ENCODE data around the gene XXYLT1.
A peak's percentile ranks its signal among the peaks of the same experiment; 100 is the strongest.

The XXYLT1 gene

GRCh38 chr3:195271410-195272243 is 668 bp upstream of the XXYLT1 start:
- peaks cover 20% of the 10 kb centered on the region for H3K4me1 Mint-ChIP-seq (ENCODE audit: low read depth)
- no peaks in the 10 kb centered on the region for H3K27me3 Mint-ChIP-seq (ENCODE audit: low read depth)
- peak overlapping the region; percentile 79 for H3K27ac Mint-ChIP-seq
- peak overlapping the region; percentile 85 for H3K4me3 Mint-ChIP-seq
- no peaks in the 10 kb centered on the region for H3K9me3 Mint-ChIP-seq
- H3K36me3 Mint-ChIP-seq (ENCODE audit: low read depth), result no peaks in the 10 kb centered on the region

- Mint-ChIP-seq H3K9me3 (no peaks in the 10 kb centered on the region), H3K4me3 (peak overlapping the region; percentile 87), H3K27ac (peak overlapping the region; percentile 29), H3K4me1 (ENCODE audit: low read depth) (peaks cover 20% of the 10 kb centered on the region), H3K36me3 (ENCODE audit: low read depth) (no peaks in the 10 kb centered on the region), H3K27me3 (ENCODE audit: low read depth) (no peaks in the 10 kb centered on the region)
Measured at GRCh38 chr3:195270079-195270816, 711 bp downstream of the XXYLT1 start.

- H3K4me1 Mint-ChIP-seq (ENCODE audit: low read depth), result peaks cover 22% of the 10 kb centered on the region
- H3K27me3 Mint-ChIP-seq (ENCODE audit: low read depth), result no peaks in the 10 kb centered on the region
- H3K36me3 Mint-ChIP-seq (ENCODE audit: low read depth), result no peaks in the 10 kb centered on the region
- peak overlapping the region; percentile 17 for H3K27ac Mint-ChIP-seq
- peak overlapping the region; percentile 87 for H3K4me3 Mint-ChIP-seq
- H3K9me3 Mint-ChIP-seq, result no peaks in the 10 kb centered on the region
Measured at GRCh38 chr3:195269375-195270078, 1.4 kb downstream of the XXYLT1 start.

GRCh38 chr3:195268576-195269309 is 2.2 kb downstream of the XXYLT1 start:
- Mint-ChIP-seq H3K4me1 (ENCODE audit: low read depth) (peaks cover 25% of the 10 kb centered on the region), H3K27ac (no peak overlapping the region), H3K4me3 (peak overlapping the region; percentile 62), H3K27me3 (ENCODE audit: low read depth) (no peaks in the 10 kb centered on the region), H3K9me3 (no peaks in the 10 kb centered on the region), H3K36me3 (ENCODE audit: low read depth) (no peaks in the 10 kb centered on the region)

GRCh38 chr3:195267096-195267495 is 3.9 kb downstream of the XXYLT1 start:
- Mint-ChIP-seq H3K27ac (no peak overlapping the region), H3K36me3 (ENCODE audit: low read depth) (no peaks in the 10 kb centered on the region), H3K4me1 (ENCODE audit: low read depth) (peaks cover 25% of the 10 kb centered on the region), H3K9me3 (no peaks in the 10 kb centered on the region), H3K4me3 (no peak overlapping the region), H3K27me3 (ENCODE audit: low read depth) (no peaks in the 10 kb centered on the region)

GRCh38 chr3:195266428-195266827 is 4.5 kb downstream of the XXYLT1 start:
- Mint-ChIP-seq H3K4me3 (no peak overlapping the region), H3K9me3 (no peaks in the 10 kb centered on the region), H3K36me3 (ENCODE audit: low read depth) (no peaks in the 10 kb centered on the region), H3K4me1 (ENCODE audit: low read depth) (peaks cover 23% of the 10 kb centered on the region), H3K27me3 (ENCODE audit: low read depth) (no peaks in the 10 kb centered on the region), H3K27ac (no peak overlapping the region)

- H3K4me1 Mint-ChIP-seq (ENCODE audit: low read depth), result peaks cover 31% of the 10 kb centered on the region
- H3K9me3 Mint-ChIP-seq, result no peaks in the 10 kb centered on the region
- no peak overlapping the region for H3K27ac Mint-ChIP-seq
- H3K27me3 Mint-ChIP-seq (ENCODE audit: low read depth), result no peaks in the 10 kb centered on the region
- H3K4me3 Mint-ChIP-seq, result no peak overlapping the region
- H3K36me3 Mint-ChIP-seq (ENCODE audit: low read depth), result no peaks in the 10 kb centered on the region
Measured at GRCh38 chr3:195265363-195265976, 5.5 kb downstream of the XXYLT1 start.

- Mint-ChIP-seq H3K9me3 (no peaks in the 10 kb centered on the region), H3K36me3 (ENCODE audit: low read depth) (no peaks in the 10 kb centered on the region), H3K4me1 (ENCODE audit: low read depth) (peaks cover 21% of the 10 kb centered on the region), H3K4me3 (no peak overlapping the region), H3K27me3 (ENCODE audit: low read depth) (no peaks in the 10 kb centered on the region), H3K27ac (no peak overlapping the region)
Measured at GRCh38 chr3:195263925-195264600, 6.9 kb downstream of the XXYLT1 start.

- H3K27me3 Mint-ChIP-seq (ENCODE audit: low read depth), result no peaks in the 10 kb centered on the region
- H3K4me3 Mint-ChIP-seq, result no peak overlapping the region
- no peaks in the 10 kb centered on the region for H3K9me3 Mint-ChIP-seq
- H3K36me3 Mint-ChIP-seq (ENCODE audit: low read depth), result no peaks in the 10 kb centered on the region
- H3K4me1 Mint-ChIP-seq (ENCODE audit: low read depth), result peaks cover 21% of the 10 kb centered on the region
- H3K27ac Mint-ChIP-seq, result no peak overlapping the region
Measured at GRCh38 chr3:195263193-195263924, 7.6 kb downstream of the XXYLT1 start.

GRCh38 chr3:195261925-195262324 is 9.0 kb downstream of the XXYLT1 start:
- Mint-ChIP-seq H3K27ac (no peak overlapping the region), H3K27me3 (ENCODE audit: low read depth) (no peaks in the 10 kb centered on the region), H3K4me3 (no peak overlapping the region), H3K9me3 (no peaks in the 10 kb centered on the region), H3K36me3 (ENCODE audit: low read depth) (no peaks in the 10 kb centered on the region), H3K4me1 (ENCODE audit: low read depth) (peaks cover 21% of the 10 kb centered on the region)

- peaks cover 21% of the 10 kb centered on the region for H3K4me1 Mint-ChIP-seq (ENCODE audit: low read depth)
- H3K4me3 Mint-ChIP-seq, result peak overlapping the region; percentile 78
- H3K9me3 Mint-ChIP-seq, result no peaks in the 10 kb centered on the region
- H3K27ac Mint-ChIP-seq, result peak overlapping the region; percentile 18
- no peaks in the 10 kb centered on the region for H3K27me3 Mint-ChIP-seq (ENCODE audit: low read depth)
- no peaks in the 10 kb centered on the region for H3K36me3 Mint-ChIP-seq (ENCODE audit: low read depth)
Measured at GRCh38 chr3:195260280-195260905, 10.6 kb downstream of the XXYLT1 start.

- H3K27me3 Mint-ChIP-seq (ENCODE audit: low read depth), result no peaks in the 10 kb centered on the region
- no peaks in the 10 kb centered on the region for H3K9me3 Mint-ChIP-seq
- H3K4me1 Mint-ChIP-seq (ENCODE audit: low read depth), result peaks cover 21% of the 10 kb centered on the region
- no peaks in the 10 kb centered on the region for H3K36me3 Mint-ChIP-seq (ENCODE audit: low read depth)
- peak overlapping the region; percentile 36 for H3K27ac Mint-ChIP-seq
- no peak overlapping the region for H3K4me3 Mint-ChIP-seq
Measured at GRCh38 chr3:195259475-195260279, 11.3 kb downstream of the XXYLT1 start.

Data from T-helper 1 cell treated with Interleukin-12 subunit alpha and Interleukin-12 subunit beta and Interleukin-4 antibody, amounts not matched to agents 30 μg/mL and 1 μg/mL, for 36 hours (primary cell).